NCI-H1694 treated with DMSO at 0.1 percent for 48 hours (cell line): ENCODE data around the gene RNF13.
"Not testable (repeated sequence)": the region's sequence is repeated elsewhere in the genome, so short reads cannot be mapped to it uniquely, and the experiment has no call there.

Experiments used
- DNase-seq: peaks from one replicate; lab custom pipeline; 2025; lab: John Stamatoyannopoulos, UW

RNF13 gene

GRCh38 chr3:149957361-149958125 lies 144.5 kb downstream of the RNF13 start:
- DNase-seq = no peak

GRCh38 chr3:149958171-149958796 lies 145.3 kb downstream of the RNF13 start:
- DNase-seq = no peak

- no peak for DNase-seq
Observed at GRCh38 chr3:149959443-149959842, 146.4 kb downstream of the RNF13 start.

GRCh38 chr3:149963485-149963884 lies 150.5 kb downstream of the RNF13 start:
- DNase-seq = no peak

GRCh38 chr3:149964291-149964690 lies 151.3 kb downstream of the RNF13 start:
- DNase-seq = no peak

- DNase-seq = no peak
Observed at GRCh38 chr3:149965278-149965677, 152.3 kb downstream of the RNF13 start.

- peak; percentile 81 for DNase-seq
Observed at GRCh38 chr3:149967086-149967685, 154.2 kb downstream of the RNF13 start.

GRCh38 chr3:149968216-149968615 lies 155.2 kb downstream of the RNF13 start:
- no peak for DNase-seq

- peak; percentile 64 for DNase-seq
Observed at GRCh38 chr3:149969110-149969939, 156.3 kb downstream of the RNF13 start.

GRCh38 chr3:149969940-149970715 lies 157.1 kb downstream of the RNF13 start:
- peak; percentile 76 for DNase-seq

GRCh38 chr3:149970716-149971402 lies 157.8 kb downstream of the RNF13 start, which contains the start of gene PFN2:
TSS of gene PFN2 (minus strand) at chr3:149970895. CDS start at chr3:149970856, 39 bp downstream.
- peak; percentile 56 for DNase-seq

- peak; percentile 73 for DNase-seq
Observed at GRCh38 chr3:149971403-149972075, 158.5 kb downstream of the RNF13 start.

GRCh38 chr3:149975919-149976318 lies 162.9 kb downstream of the RNF13 start:
- DNase-seq = no peak

GRCh38 chr3:149977386-149977785 lies 164.4 kb downstream of the RNF13 start:
- DNase-seq = no peak

GRCh38 chr3:149981979-149982378 lies 169.0 kb downstream of the RNF13 start:
- DNase-seq = not testable (repeated sequence)

GRCh38 chr3:149983053-149983452 lies 170.0 kb downstream of the RNF13 start:
- DNase-seq = not testable (repeated sequence)

GRCh38 chr3:149983628-149984027 lies 170.6 kb downstream of the RNF13 start:
- DNase-seq = no peak

GRCh38 chr3:149989307-149989706 lies 176.3 kb downstream of the RNF13 start:
- no peak for DNase-seq

GRCh38 chr3:149990423-149990948 lies 177.5 kb downstream of the RNF13 start:
- no peak for DNase-seq
